IMR-90 (cell line): ENCODE results near the gene C8A.

Experiments
- BHLHE40 ChIP-seq: fragments of 150-350 bp; IDR thresholded peaks from 2 replicates; pipeline ENCODE4 v1.6.1; 2016; ENCODE audit warnings: mild to moderate bottlenecking, low read depth, low read length
- CEBPB ChIP-seq: IDR thresholded peaks from 2 replicates; pipeline ENCODE4 v1.6.1; 2012; ENCODE audit warnings: low read depth, low read length, improper control_type of control experiment
- CTCF ChIP-seq: conservative IDR thresholded peaks from 2 replicates; pipeline ENCODE4 v1.5.1; 2012; ENCODE audit warnings: mild to moderate bottlenecking, low read depth, low read length, improper control_type of control experiment
- FOS ChIP-seq: fragments of 150-350 bp; IDR thresholded peaks from 2 replicates; pipeline ENCODE4 v1.6.1; 2016; ENCODE audit warnings: low read depth, low read length
- MXI1 ChIP-seq: IDR thresholded peaks from 2 replicates; pipeline ENCODE4 v1.6.1; 2012; ENCODE audit warnings: low read depth, mild to moderate bottlenecking, low read length, moderate library complexity, borderline replicate concordance
- POLR2A ChIP-seq: IDR thresholded peaks from 2 replicates; pipeline ENCODE4 v1.6.1; 2012; ENCODE audit warnings: mild to moderate bottlenecking, low read depth, low read length
- RAD21 ChIP-seq: IDR thresholded peaks from 2 replicates; pipeline ENCODE4 v1.6.1; 2012; ENCODE audit warnings: low read length, improper control_type of control experiment
- RCOR1 ChIP-seq: IDR thresholded peaks from 2 replicates; pipeline ENCODE4 v1.6.1; 2012; ENCODE audit warnings: mild to moderate bottlenecking, low read length, improper control_type of control experiment; ENCODE audit not compliant: insufficient replicate concordance

GRCh38 chr1:56817716-56818463 is 36.7 kb upstream of the C8A start:
- no peak for TF ChIP-seq CTCF
- TF ChIP-seq POLR2A = no peak
- TF ChIP-seq MXI1 = no peak
- TF ChIP-seq RCOR1 = no peak
- TF ChIP-seq RAD21 = no peak
- TF ChIP-seq FOS = no peak
- TF ChIP-seq CEBPB = no peak
- no peak for TF ChIP-seq BHLHE40
